ENCODE measurements around the gene SGO2. TPM values are rescaled to one million over a fixed set of nuclear protein-coding genes. Genes with fewer than 3 reads are reported as not detected.

The SGO2 gene
- total RNA-seq, 2 experiments from 2014 or later, result 50.2 to 58.4 TPM

GRCh38 chr2:200490001-200490400 is 36.0 kb upstream of the SGO2 start:
- no peak overlapping the region for H3K27ac Mint-ChIP-seq
- CTCF ChIA-PET, result interaction anchor here (1.0 to 1.2 kb wide), 2 partner anchors 9 to 19 kb away, joined by 3 read pairs; partner anchors contain the start of gene KCTD18
- no peaks in the 10 kb centered on the region for H3K4me1 Mint-ChIP-seq (ENCODE audit: low read depth)
- H3K9me3 Mint-ChIP-seq, result peaks cover 1% of the 10 kb centered on the region
- ATAC-seq (no peak), DNase-seq (no peak)
- POLR2A ChIA-PET, result interaction anchor here (1.2 kb wide), 1 partner anchor 9 kb away, joined by 3 read pairs; no protein-coding TSS in a partner anchor
- H3K36me3 Mint-ChIP-seq (ENCODE audit: low read depth), result peaks cover 26% of the 10 kb centered on the region
- H3K4me3 Mint-ChIP-seq, result no peak overlapping the region
- intact Hi-C loops (cut with micrococcal nuclease), result no loop called here
- TF ChIP-seq CTCF (IDR thresholded peaks at IDR 0.05), result no peak
- no peaks in the 10 kb centered on the region for H3K27me3 Mint-ChIP-seq

GRCh38 chr2:200492656-200493055 is 33.4 kb upstream of the SGO2 start:
- no peak overlapping the region for H3K4me3 Mint-ChIP-seq
- H3K27ac Mint-ChIP-seq, result no peak overlapping the region
- POLR2A ChIA-PET, result no interaction called here
- TF ChIP-seq CTCF (IDR thresholded peaks at IDR 0.05), result no peak
- peaks cover 28% of the 10 kb centered on the region for H3K36me3 Mint-ChIP-seq (ENCODE audit: low read depth)
- H3K9me3 Mint-ChIP-seq, result peaks cover 1% of the 10 kb centered on the region
- H3K4me1 Mint-ChIP-seq (ENCODE audit: low read depth), result no peaks in the 10 kb centered on the region
- intact Hi-C loops (cut with micrococcal nuclease), result no loop called here
- H3K27me3 Mint-ChIP-seq, result no peaks in the 10 kb centered on the region
- DNase-seq (no peak), ATAC-seq (no peak)
- CTCF ChIA-PET, result interaction anchor here (1.0 to 2.2 kb wide), 6 partner anchors 9 to 170 kb away, joined by 3 to 12 read pairs (median 5); no protein-coding TSS in a partner anchor

GRCh38 chr2:200494048-200494447 is 32.0 kb upstream of the SGO2 start:
- no peak for TF ChIP-seq CTCF (IDR thresholded peaks at IDR 0.05)
- POLR2A ChIA-PET, result no interaction called here
- Mint-ChIP-seq H3K4me1 (ENCODE audit: low read depth) (no peaks in the 10 kb centered on the region), H3K4me3 (no peak overlapping the region), H3K36me3 (ENCODE audit: low read depth) (peaks cover 32% of the 10 kb centered on the region), H3K27ac (no peak overlapping the region), H3K27me3 (no peaks in the 10 kb centered on the region), H3K9me3 (peaks cover 1% of the 10 kb centered on the region)
- ATAC-seq (no peak), DNase-seq (no peak)
- CTCF ChIA-PET, result interaction anchor here (0.6 to 2.2 kb wide), 4 partner anchors 10 to 509 kb away, joined by 3 to 12 read pairs (median 3); no protein-coding TSS in a partner anchor
- intact Hi-C loops (cut with micrococcal nuclease), result no loop called here

GRCh38 chr2:200496696-200497095 is 29.3 kb upstream of the SGO2 start:
- intact Hi-C loops (cut with micrococcal nuclease), result no loop called here
- H3K27ac Mint-ChIP-seq, result no peak overlapping the region

More at GRCh38 chr2:200496696-200497095, 29.3 kb upstream of the SGO2 start:
- no peaks in the 10 kb centered on the region for H3K4me1 Mint-ChIP-seq (ENCODE audit: low read depth)
- POLR2A ChIA-PET, result interaction anchor here (0.6 kb wide), 1 partner anchor 20 kb away, joined by 3 read pairs; no protein-coding TSS in a partner anchor
- no peak for ATAC-seq
- DNase-seq, result no peak
- no peak overlapping the region for H3K4me3 Mint-ChIP-seq
- H3K36me3 Mint-ChIP-seq (ENCODE audit: low read depth), result peaks cover 21% of the 10 kb centered on the region
- no peak for TF ChIP-seq CTCF (IDR thresholded peaks at IDR 0.05)
- H3K9me3 Mint-ChIP-seq, result no peaks in the 10 kb centered on the region
- CTCF ChIA-PET, result interaction anchor here (1.2 to 4.2 kb wide), 3 partner anchors 13 to 517 kb away, joined by 4 to 34 read pairs (median 5); partner anchors contain the start of gene KCTD18
- H3K27me3 Mint-ChIP-seq, result no peaks in the 10 kb centered on the region
